Spleen (tissue), 7 donors: ENCODE measurements around the gene AXIN1.

Experiments used
- CTCF ChIP-seq, 11 experiments: fragments of 200-600 bp in 7 of 11; fragments of 450-650 bp in 4 of 11; sonication (generic) in 4 of 11; IDR thresholded peaks in 8 of 11; conservative IDR thresholded peaks in 3 of 11; 1 replicate in 7 of 11; 2 replicates in 4 of 11; pipeline versions ENCODE4 v1.4.0 to v1.8.0; 2016 to 2021; ENCODE audit warnings: antibody characterized with exemption in 11 of 11, inconsistent platforms in 4 of 11, mild to moderate bottlenecking in 1 of 11
- POLR2A ChIP-seq, 3 donors: fragments of 450-650 bp; IDR thresholded peaks; one replicate each; pipeline ENCODE4 v1.5.1; 2017; ENCODE audit warnings: antibody characterized with exemption in 3 of 3, mild to moderate bottlenecking in 1 of 3
- donor health status: DM: no; HTN: no; CAD: no; lungs with moderate emphysema.
- donor health status: DM: no; HTN: no; CAD: no.
- donor health status: DM: no; HTN: no; CAD: no.

GRCh38 chr16:291539-291938, 61.0 kb downstream of the AXIN1 start:
- TF ChIP-seq CTCF (IDR thresholded peaks at IDR 0.05 in 8 of 11, conservative IDR thresholded peaks at IDR 0.05 in 3 of 11) (no peak), POLR2A (IDR thresholded peaks at IDR 0.05) (no peak)
